CD4-positive, alpha-beta T cell treated with Interleukin-4 for 1 hour (primary cell): ENCODE measurements around the gene ANKRD63.

Source experiments
- DNase-seq, 2 donors: peaks; one replicate each; pipeline ENCODE4 v3.0.0-alpha.2; 2020 to 2022

Gene ANKRD63

GRCh38 chr15:40242213-40242599 lies 40.7 kb downstream of the ANKRD63 start:
- DNase-seq = no peak

- DNase-seq = no peak
Observed at GRCh38 chr15:40241269-40242212, 41.3 kb downstream of the ANKRD63 start.

DNA sequence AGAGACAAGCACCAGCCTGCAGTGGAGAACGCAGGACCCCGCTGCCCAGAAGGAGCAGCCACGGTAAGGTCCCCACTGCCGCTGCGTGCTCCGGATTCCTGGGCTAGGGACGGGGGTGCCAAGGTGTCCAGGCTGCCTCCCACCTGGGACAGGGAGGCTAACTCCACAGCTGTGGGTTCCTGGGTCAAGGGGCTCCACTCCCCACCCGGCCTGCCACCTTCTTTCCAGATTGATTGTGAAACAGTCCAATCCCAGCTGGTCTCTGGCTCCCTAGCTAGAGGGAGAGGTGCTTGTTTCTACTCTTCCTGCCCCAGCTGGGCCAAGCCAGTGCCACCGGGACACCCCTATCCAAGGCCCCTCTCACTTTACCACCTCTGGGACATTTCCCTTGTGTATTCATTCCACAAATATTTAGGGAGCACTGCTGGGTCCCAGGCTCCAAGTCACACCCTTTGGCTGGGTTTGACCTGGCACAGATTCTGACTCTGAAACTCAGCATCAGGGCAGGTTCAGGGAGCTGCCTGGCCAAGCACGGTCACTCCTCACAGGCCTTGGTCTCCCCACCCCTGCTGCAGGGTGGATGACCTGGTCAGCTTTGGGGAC lies 42.1 kb downstream of the ANKRD63 start:
- DNase-seq = no peak

GRCh38 chr15:40239693-40240618 lies 42.9 kb downstream of the ANKRD63 start:
- DNase-seq = no peak

- DNase-seq = no peak
Observed at GRCh38 chr15:40239404-40239692, 43.5 kb downstream of the ANKRD63 start.

GRCh38 chr15:40238532-40239403 lies 44.1 kb downstream of the ANKRD63 start, which contains the start of gene PAK6:
Gene PAK6, plus strand, starts transcription at chr15:40239063. Its CDS starts 25,723 bp downstream, at chr15:40264786.
- peak; percentile 15 to 46 for DNase-seq

DNA sequence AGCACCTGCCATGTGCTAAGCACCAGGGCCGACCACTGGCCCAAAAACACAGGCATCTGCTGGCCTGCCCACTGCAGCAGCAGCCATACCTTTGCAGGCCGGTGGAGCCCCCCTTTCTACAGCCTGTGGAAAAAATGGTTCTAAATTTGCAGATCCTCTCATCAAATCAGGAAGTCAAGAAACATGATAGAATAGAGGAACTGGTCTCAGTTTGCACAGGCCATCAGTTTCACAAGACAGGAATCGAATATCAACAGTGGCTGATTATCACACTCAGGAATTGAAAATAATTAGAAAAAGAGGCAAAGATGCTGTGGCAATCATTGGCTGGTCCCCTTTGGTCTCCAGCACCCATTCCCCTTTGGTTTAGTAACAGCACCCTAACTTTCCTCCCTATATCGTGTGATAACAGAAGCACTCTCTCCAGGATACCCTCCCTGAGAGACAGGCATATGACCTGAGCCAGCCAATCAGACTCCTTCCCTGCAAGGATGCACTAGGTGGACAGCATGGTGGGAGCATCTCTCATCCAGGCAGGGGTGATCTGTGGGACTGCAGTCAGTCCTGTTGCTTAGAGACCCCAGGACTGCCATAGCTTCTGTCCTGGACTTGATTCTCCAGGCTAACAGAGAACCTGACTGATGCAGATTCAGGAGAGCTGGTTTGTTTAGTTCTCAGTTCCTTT lies 47.5 kb downstream of the ANKRD63 start:
- DNase-seq = no peak

DNA sequence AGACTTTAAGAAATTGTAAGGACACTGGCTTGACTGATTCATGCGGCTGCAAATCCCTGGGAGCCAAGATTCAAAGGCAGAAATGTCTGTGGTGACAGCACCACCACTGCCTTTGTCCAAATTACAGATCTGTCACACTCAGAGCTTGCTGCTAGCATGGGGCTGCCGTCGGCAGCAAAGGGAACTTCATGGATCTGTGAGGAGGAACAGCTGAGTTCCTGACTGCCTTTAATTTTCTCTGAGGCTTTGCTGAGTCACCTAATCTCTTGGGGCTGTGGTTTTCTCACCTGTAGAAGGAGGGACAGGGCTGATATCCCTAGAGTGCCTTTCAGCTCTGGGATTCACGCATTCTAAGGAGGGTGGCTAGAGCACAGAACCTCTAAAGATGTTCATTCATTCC lies 48.1 kb downstream of the ANKRD63 start:
- DNase-seq = no peak

- DNase-seq = no peak
Observed at GRCh38 chr15:40233727-40234577, 48.9 kb downstream of the ANKRD63 start.

DNA sequence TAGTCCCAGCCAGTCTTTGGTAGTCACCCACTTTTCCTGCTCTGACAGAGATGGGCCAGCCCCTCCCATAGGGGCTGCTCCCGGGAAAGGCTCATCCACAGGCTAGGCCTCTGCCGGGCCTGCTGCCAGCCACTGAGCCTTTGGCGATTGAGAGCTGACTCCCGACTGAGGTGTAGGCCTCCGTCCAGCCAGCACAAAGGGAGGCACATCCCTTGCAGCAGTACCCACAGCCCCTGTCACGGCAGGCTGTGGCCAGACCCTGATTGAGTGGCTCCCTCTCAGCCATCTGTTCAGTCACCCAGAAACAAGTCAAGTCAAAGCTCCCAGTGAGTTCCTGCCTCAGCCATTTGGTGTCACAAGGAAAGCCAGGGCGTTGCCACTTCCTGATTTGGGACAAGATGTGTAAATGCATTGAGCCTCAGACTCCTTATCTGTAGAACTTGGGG lies 50.2 kb downstream of the ANKRD63 start:
- DNase-seq = no peak
